Natural killer cell (primary cell): ENCODE data around the gene SLC9A5. TPM values are rescaled to one million over a fixed set of nuclear protein-coding genes. Genes with fewer than 3 reads are reported as not detected.

Experiments
- ATAC-seq, 3 donors: fragments of 150-1000 bp in 2 of 3; fragments of 200-7000 bp in 1 of 3; cut with Tn5 transposase; 1 replicate in 1 of 3; 2 replicates in 2 of 3; pipeline ENCODE4 v1.10.0; 2021; ENCODE audit warnings: mild to moderate bottlenecking in 2 of 3, moderate library complexity in 2 of 3
- DNase-seq, 2 donors: peaks; one replicate each; pipeline versions ENCODE4 v3.0.0 to v3.0.0-alpha.2; 2013 to 2021; ENCODE audit warnings: mixed read lengths in 1 of 2
- H3K27ac ChIP-seq: one replicate; pipeline ENCODE4 v1.5.1; 2013; ENCODE audit warnings: mild to moderate bottlenecking, low read length
- H3K27me3 ChIP-seq: one replicate; pipeline ENCODE4 v1.6.1; 2013; ENCODE audit warnings: low read length; ENCODE audit not compliant: control insufficient read depth, insufficient read depth
- H3K36me3 ChIP-seq: one replicate; pipeline ENCODE4 v1.6.1; 2013; ENCODE audit warnings: low read length; ENCODE audit not compliant: control insufficient read depth, insufficient read depth
- H3K4me1 ChIP-seq: one replicate; pipeline ENCODE4 v1.6.1; 2013; ENCODE audit warnings: low read length; ENCODE audit not compliant: control insufficient read depth, insufficient read depth
- H3K4me3 ChIP-seq: one replicate; pipeline ENCODE4 v1.5.1; 2013; ENCODE audit warnings: low read length
- H3K9me3 ChIP-seq: one replicate; pipeline ENCODE4 v1.6.1; 2013; ENCODE audit warnings: low read length; ENCODE audit not compliant: control insufficient read depth, insufficient read depth
- H3K27ac Mint-ChIP-seq, 2 donors: one replicate each; pipeline ENCODE4 v1.8.0; 2022; ENCODE audit warnings: mild to moderate bottlenecking in 2 of 2, mixed read lengths in 2 of 2, moderate library complexity in 1 of 2
- H3K27me3 Mint-ChIP-seq, 2 donors: one replicate each; pipeline ENCODE4 v1.8.0; 2022; ENCODE audit warnings: low read depth in 2 of 2, mixed read lengths in 2 of 2
- H3K36me3 Mint-ChIP-seq: one replicate; pipeline ENCODE4 v1.8.0; 2022; ENCODE audit warnings: mixed read lengths
- H3K4me1 Mint-ChIP-seq, 2 donors: one replicate each; pipeline ENCODE4 v1.8.0; 2022; ENCODE audit warnings: mixed read lengths in 2 of 2
- H3K4me3 Mint-ChIP-seq: one replicate; pipeline ENCODE4 v1.8.0; 2022; ENCODE audit warnings: mild to moderate bottlenecking, moderate library complexity, mixed read lengths
- H3K9me3 Mint-ChIP-seq, 2 donors: one replicate each; pipeline ENCODE4 v1.8.0; 2022; ENCODE audit warnings: mixed read lengths in 2 of 2
- WGBS: methylation state at CpG from one replicate; pipeline ENCODE4 v1.1.7; 2013; ENCODE audit warnings: missing lambda C conversion rate; ENCODE audit not compliant: insufficient coverage; 5-methylcytosine and 5-hydroxymethylcytosine counted together
- intact Hi-C: fragments of 100-400 bp; cut with micrococcal nuclease; formaldehyde crosslinking; loops from one replicate; pipeline ENCODE4 v1.14.2; 2022
- total RNA-seq, 4 donors: library from RNA; stranded (reverse); fragments of 120-200 nt in 1 of 4; gene quantifications; one replicate each; pipeline versions ENCODE4 v1.2.3 to v1.2.4, GENCODE V29; 2013 to 2022
- TF ChIP-seq, protein P1 (sequence below): fragments of 200-600 bp; IDR thresholded peaks from one replicate; pipeline ENCODE4 v1.8.0; 2022; ENCODE audit warnings: antibody characterized with exemption

The SLC9A5 gene
- total RNA-seq, 3 donors from 2014 or later (not counting 1 experiment from before 2014, with no cell fraction given) = 1.2 to 2.6 (median 1.6) TPM

DNA sequence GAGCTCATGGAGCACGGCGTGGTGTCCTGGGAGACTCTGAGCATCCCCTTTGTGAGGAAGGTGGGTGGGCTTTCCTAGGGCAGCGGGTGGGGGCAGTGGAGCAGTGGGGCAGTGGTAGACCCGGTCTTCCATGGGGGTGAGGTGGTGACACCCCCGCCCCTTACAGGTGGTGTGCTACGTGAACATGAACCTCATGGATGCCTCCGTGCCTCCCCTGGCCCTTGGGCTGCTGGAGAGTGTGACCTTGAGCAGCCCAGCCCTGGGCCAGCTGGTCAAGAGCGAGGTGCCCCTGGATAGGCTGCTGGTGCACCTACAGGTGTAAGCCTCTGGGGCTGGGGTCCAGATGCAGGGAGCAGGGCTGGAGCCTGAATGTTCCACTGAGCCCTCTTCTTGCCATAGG lies 48.3 kb upstream of the SLC9A5 start:
- TF ChIP-seq, protein P1, sequence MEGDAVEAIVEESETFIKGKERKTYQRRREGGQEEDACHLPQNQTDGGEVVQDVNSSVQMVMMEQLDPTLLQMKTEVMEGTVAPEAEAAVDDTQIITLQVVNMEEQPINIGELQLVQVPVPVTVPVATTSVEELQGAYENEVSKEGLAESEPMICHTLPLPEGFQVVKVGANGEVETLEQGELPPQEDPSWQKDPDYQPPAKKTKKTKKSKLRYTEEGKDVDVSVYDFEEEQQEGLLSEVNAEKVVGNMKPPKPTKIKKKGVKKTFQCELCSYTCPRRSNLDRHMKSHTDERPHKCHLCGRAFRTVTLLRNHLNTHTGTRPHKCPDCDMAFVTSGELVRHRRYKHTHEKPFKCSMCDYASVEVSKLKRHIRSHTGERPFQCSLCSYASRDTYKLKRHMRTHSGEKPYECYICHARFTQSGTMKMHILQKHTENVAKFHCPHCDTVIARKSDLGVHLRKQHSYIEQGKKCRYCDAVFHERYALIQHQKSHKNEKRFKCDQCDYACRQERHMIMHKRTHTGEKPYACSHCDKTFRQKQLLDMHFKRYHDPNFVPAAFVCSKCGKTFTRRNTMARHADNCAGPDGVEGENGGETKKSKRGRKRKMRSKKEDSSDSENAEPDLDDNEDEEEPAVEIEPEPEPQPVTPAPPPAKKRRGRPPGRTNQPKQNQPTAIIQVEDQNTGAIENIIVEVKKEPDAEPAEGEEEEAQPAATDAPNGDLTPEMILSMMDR = no peak
- Histone ChIP-seq H3K36me3 (peaks cover 56% of the 10 kb centered on the region), H3K9me3 (no peaks in the 10 kb centered on the region), H3K4me3 (no peak overlapping the region), H3K4me1 (no peaks in the 10 kb centered on the region), H3K27me3 (no peaks in the 10 kb centered on the region), H3K27ac (no peak overlapping the region)
- peaks cover 14% of the 10 kb centered on the region for H3K36me3 Mint-ChIP-seq
- WGBS = 96% methylated on average over 8 of the region's 8 CpGs
- H3K27me3 Mint-ChIP-seq = no peaks in the 10 kb centered on the region
- H3K4me3 Mint-ChIP-seq = no peak overlapping the region
- DNase-seq (no peak), ATAC-seq (no peak)
- intact Hi-C loops = no loop called here
- H3K27ac Mint-ChIP-seq = no peak overlapping the region
- peaks cover 15 to 16% of the 10 kb centered on the region in 2 donors for H3K4me1 Mint-ChIP-seq
- H3K9me3 Mint-ChIP-seq = no peaks in the 10 kb centered on the region

DNA sequence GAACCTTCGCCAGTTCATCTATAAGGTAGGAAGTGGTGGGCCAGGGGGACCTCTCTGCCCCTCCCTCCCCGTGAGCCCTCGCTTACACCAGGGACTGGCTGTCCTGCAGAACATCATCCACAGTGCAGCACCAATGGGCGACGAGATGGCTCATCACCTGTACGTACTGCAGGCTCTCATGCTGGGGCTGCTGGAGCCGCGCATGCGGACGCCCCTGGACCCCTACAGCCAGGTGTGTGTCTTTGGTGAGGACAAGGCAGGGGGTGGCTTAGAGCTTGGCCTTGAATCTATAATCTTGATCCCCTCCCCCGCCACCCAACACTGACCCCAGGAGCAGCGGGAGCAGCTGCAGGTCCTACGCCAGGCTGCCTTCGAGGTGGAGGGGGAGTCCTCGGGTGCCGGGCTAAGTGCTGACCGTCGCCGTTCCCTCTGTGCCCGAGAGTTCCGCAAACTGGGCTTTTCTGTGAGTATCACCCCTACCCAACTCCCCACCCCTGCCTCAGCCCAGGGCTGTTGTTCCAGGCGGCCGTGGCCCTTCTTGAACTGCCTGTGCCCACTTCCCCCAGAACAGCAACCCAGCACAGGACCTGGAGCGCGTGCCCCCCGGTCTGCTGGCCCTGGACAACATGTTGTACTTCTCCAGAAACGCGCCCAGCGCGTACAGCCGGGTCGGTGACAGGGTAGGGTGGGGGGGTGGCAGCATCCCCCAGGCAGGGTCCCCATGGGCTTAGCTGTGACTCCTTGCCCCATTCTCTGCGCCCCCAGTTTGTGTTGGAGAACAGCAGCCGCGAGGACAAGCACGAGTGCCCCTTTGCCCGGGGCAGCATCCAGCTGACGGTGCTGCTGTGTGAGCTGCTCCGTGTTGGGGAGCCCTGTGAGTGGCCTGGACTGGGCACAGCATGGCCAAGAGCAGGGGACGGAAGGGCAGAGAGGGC lies 47.1 kb upstream of the SLC9A5 start:
- Histone ChIP-seq H3K36me3 (peaks cover 44% of the 10 kb centered on the region), H3K27me3 (no peaks in the 10 kb centered on the region), H3K27ac (no peak overlapping the region), H3K4me3 (no peak overlapping the region), H3K4me1 (no peaks in the 10 kb centered on the region), H3K9me3 (no peaks in the 10 kb centered on the region)
- TF ChIP-seq, protein P1 = no peak
- Mint-ChIP-seq H3K27ac (no peak overlapping the region), H3K4me3 (no peak overlapping the region), H3K9me3 (no peaks in the 10 kb centered on the region), H3K36me3 (peaks cover 4% of the 10 kb centered on the region), H3K27me3 (no peaks in the 10 kb centered on the region), H3K4me1 (peaks cover 9 to 10% of the 10 kb centered on the region in 2 donors)
- no peak for DNase-seq
- WGBS = 96% methylated on average over 39 of the region's 40 CpGs
- no peak for ATAC-seq
- intact Hi-C loops = no loop called here

DNA sequence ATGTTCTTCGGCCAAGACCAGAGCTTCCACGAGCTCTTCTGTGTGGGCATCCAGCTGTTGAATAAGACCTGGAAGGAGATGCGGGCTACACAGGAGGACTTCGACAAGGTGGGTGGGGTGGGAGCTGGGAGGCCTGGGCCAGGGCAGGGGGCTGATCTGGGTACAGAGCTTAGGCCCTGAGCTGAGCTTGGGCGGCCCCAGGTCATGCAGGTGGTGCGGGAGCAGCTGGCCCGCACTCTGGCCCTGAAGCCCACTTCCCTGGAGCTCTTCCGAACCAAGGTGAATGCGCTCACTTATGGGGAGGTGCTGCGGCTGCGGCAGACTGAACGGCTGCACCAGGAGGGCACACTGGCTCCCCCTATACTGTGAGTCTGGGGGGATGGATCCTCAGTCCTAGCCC lies 46.4 kb upstream of the SLC9A5 start:
- H3K27me3 Mint-ChIP-seq = no peaks in the 10 kb centered on the region
- ATAC-seq = no peak
- Histone ChIP-seq H3K27ac (no peak overlapping the region), H3K4me1 (no peaks in the 10 kb centered on the region), H3K4me3 (no peak overlapping the region), H3K27me3 (no peaks in the 10 kb centered on the region), H3K9me3 (no peaks in the 10 kb centered on the region), H3K36me3 (peaks cover 37% of the 10 kb centered on the region)
- H3K4me1 Mint-ChIP-seq = peaks cover 4 to 9% of the 10 kb centered on the region in 2 donors
- no peaks in the 10 kb centered on the region for H3K9me3 Mint-ChIP-seq
- H3K36me3 Mint-ChIP-seq = no peaks in the 10 kb centered on the region
- no peak for DNase-seq
- TF ChIP-seq, protein P1 = no peak
- 99% methylated on average over 12 of the region's 12 CpGs for WGBS
- no peak overlapping the region for H3K4me3 Mint-ChIP-seq
- intact Hi-C loops = no loop called here
- no peak overlapping the region for H3K27ac Mint-ChIP-seq
